ENCODE results near the gene WDR33.

The WDR33 gene

GRCh38 chr2:127695491-127696472 lies 115.2 kb downstream of the WDR33 start:
- peak; percentile 44 for DNase-seq (ENCODE audit: low read depth)

GRCh38 chr2:127694986-127695385 lies 116.0 kb downstream of the WDR33 start:
- no peak for DNase-seq (ENCODE audit: low read depth)

DNA sequence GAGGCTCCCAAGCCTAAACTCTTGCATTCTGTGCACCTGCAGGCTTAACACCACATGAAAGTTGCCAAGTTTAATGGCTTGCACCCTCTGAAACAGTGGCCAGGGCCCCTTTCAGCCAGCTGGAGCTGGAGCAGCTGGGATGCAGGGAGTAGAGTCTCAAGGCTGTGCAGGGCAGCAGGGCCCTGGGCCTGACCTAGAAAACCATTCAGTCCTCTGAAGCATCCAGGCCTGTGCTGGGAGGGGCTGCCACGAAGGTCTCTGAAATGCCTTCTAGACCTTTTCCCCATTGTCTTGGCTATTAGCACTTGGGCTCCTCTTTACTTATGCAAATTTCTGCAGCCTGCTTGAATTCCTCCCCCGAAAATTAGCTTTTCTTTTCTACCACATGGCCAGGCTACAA lies 120.3 kb downstream of the WDR33 start:
- no peak for DNase-seq (ENCODE audit: low read depth)

GRCh38 chr2:127688405-127688804 lies 122.6 kb downstream of the WDR33 start:
- DNase-seq (ENCODE audit: low read depth): no peak

GRCh38 chr2:127685410-127686080 lies 125.4 kb downstream of the WDR33 start:
- DNase-seq (ENCODE audit: low read depth): no peak

DNA sequence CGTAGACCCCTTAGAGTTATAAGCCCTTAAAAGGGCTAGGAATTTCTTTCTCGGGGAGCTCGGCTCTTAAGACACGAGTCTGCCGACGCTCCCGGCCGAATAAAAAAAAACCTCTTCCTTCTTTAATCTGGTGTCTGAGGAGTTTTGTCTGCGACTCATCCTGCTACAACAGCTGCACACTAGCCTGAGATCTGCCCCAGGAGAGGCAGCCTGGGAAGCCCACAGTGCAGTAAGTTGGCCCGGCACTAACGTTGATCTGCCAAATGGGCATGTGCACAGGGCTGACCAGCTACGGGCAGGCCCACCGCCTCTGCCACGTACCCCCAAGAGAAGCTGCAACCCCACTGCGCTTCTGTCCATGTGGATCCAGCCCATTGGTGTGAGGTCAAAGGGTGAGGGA lies 127.2 kb downstream of the WDR33 start:
- no peak for DNase-seq (ENCODE audit: low read depth)

- no peak for DNase-seq (ENCODE audit: low read depth)
Measured at GRCh38 chr2:127683056-127683455, 127.9 kb downstream of the WDR33 start.

GRCh38 chr2:127681976-127682857 lies 128.8 kb downstream of the WDR33 start:
- no peak for DNase-seq (ENCODE audit: low read depth)

DNA sequence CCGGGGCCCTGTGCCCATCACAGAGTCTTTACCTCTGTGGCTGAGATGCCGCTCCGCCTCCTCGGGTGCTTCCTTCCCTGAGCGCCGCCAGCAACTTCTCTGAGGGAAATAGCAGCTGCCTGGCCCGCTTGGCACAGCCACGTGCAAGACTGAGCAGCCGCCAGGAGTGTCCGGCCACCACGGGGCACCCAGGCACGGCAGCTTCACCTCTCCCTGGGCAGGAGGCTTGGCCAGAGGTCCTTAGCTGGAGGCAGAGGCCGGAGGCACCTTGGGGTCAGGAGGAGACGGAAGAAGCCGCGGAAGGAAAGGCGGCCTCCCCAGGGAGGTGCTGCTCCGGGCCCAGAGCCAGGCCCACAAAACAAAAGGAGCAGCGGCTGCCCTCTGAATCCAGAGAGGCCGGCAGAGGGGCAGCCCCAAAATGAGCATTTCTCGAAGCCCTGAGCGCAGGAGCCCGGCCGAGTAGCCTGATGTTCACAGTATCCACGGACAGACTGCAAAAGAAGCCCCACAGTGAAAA lies 129.6 kb downstream of the WDR33 start:
- no peak for DNase-seq (ENCODE audit: low read depth)

- no peak for DNase-seq (ENCODE audit: low read depth)
Measured at GRCh38 chr2:127680706-127681287, 130.2 kb downstream of the WDR33 start.

DNA sequence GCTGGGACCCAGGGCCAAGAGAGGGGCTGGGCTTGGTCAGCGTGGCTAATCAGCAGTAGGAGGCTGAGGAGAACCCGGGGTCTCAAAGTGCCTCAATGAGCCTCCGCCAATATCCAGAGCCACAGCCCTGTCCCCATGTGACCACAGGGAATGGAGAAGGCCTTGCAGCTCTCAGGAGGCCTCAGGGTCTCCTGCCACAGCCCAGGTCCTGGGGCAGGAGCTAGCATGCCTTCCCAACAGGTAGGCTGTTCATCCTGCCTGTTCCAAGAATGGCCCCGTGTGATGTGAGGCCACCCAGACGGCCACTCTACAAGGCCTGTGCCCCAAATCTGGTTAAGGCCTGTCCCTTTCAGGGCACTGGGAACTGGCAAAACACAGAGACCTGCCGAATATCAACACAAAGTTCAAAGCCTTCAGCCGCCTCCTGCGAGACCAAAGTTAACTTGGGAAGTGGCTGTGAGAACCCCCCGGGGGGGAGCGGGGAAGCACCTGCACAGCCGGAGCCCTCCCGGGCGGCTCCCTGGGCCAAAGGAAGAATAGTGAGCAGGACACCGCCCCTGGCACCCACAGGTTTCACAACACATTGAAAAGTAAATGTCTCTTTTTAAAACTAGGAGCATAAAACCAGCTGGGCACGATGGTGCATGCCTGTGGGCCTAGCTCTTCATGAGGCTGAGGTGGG lies 131.2 kb downstream of the WDR33 start:
- no peak for DNase-seq (ENCODE audit: low read depth)

- DNase-seq (ENCODE audit: low read depth): no peak
Measured at GRCh38 chr2:127678991-127679390, 132.0 kb downstream of the WDR33 start.

GRCh38 chr2:127678531-127678930 lies 132.4 kb downstream of the WDR33 start:
- no peak for DNase-seq (ENCODE audit: low read depth)

DNA sequence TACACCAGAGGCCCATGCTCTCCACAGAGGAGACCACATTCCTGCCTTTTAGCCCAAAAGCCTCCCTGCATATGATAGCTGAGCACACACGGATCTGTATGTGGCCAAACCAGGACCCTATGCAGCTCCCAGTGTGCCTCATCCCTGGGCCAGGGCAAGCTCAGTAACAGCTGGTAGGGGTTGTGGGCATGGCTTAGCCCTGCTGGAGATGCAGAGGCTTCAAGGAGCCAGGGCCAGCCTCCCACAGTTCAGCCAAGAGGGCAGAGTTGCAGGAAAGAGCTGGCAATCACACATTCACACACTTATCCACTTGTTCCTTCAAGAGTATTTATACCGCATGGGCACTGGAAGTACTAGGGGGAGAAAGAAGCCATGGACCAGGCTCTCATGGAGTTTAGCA lies 134.1 kb downstream of the WDR33 start:
- DNase-seq (ENCODE audit: low read depth): no peak

- DNase-seq (ENCODE audit: low read depth): no peak
Measured at GRCh38 chr2:127675331-127676261, 135.4 kb downstream of the WDR33 start, which contains the start of gene LIMS2. Gene LIMS2, minus strand, starts transcription at chr2:127675530. Its CDS starts 506 bp downstream, at chr2:127675024.

GRCh38 chr2:127674241-127675209 lies 136.4 kb downstream of the WDR33 start:
- DNase-seq (ENCODE audit: low read depth): no peak

DNA sequence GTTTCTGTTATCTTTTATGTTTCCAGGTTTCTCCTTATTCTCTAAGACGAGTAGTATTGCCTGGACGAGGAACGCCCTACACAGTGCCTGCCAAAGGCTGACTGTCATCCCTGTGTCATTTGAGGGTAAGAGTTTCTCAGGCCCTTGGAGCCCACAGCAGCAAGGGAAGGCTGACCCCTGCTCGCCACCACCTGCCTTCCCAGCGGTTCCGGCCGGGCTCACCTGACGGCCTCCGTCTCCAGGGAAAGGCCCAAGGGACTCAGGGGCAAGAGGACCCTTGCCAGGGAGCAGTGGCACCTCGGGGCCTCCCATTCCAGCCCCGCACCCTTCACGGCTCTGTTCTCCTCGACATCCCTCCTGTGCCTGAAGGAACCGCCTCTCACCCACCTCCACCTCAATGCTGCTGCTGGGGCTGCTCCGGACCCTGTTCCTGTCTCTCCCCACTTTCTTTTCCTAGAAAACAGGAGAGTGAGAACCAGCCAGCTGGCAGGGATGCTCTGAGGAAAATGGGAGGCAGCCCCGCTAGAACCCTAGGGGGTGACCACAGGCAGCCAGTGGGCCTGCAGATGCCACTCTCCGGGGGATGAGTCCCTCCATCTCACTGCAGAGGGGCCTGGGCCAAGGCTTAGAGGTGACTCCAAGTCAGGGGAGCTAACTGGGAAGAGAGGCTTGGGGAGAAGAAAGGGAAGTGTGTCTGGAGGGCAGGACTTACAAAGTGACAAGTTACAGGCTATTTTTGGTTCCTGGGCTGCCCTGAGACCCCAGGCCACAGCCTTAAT lies 137.5 kb downstream of the WDR33 start:
- no peak for DNase-seq (ENCODE audit: low read depth)

Data from stimulated activated CD8-positive, alpha-beta memory T cell treated with anti-CD3 and anti-CD28 coated beads, Interleukin-15, amount 100 ng/mL, for 1 hour (primary cell).